Colon (tissue), 2 donors: ENCODE measurements around the gene FTL.

Experiments
- FAIRE-seq: peaks from 2 replicates; lab custom pipeline; 2012; peaks lifted over from hg19 to GRCh38; lab: Jason Lieb, UNC
- donor health status: control.
- donor health status: control.

Gene FTL

GRCh38 chr19:48946463-48947257, 18.4 kb upstream of the FTL start:
- no peak for FAIRE-seq

GRCh38 chr19:48947258-48947542, 17.9 kb upstream of the FTL start:
- FAIRE-seq: no peak

GRCh38 chr19:48950159-48950558, 14.9 kb upstream of the FTL start:
- no peak for FAIRE-seq

GRCh38 chr19:48950830-48951519, 14.1 kb upstream of the FTL start:
- no peak for FAIRE-seq

GRCh38 chr19:48953141-48953540, 12.0 kb upstream of the FTL start:
- no peak for FAIRE-seq

- no peak for FAIRE-seq
Observed at GRCh38 chr19:48953990-48954594, 11.0 kb upstream of the FTL start.

- FAIRE-seq: no peak
Observed at GRCh38 chr19:48954595-48955307, 10.4 kb upstream of the FTL start, which contains the start of gene BAX. BAX (plus strand) TSS chr19:48954875; CDS start chr19:48954929, 54 bp downstream.

- FAIRE-seq: no peak
Observed at GRCh38 chr19:48955308-48955958, 9.7 kb upstream of the FTL start.

GRCh38 chr19:48958006-48958405, 7.1 kb upstream of the FTL start:
- no peak for FAIRE-seq

GRCh38 chr19:48959341-48960239, 5.5 kb upstream of the FTL start:
- no peak for FAIRE-seq

GRCh38 chr19:48961051-48961649, 4.0 kb upstream of the FTL start:
- no peak for FAIRE-seq

- FAIRE-seq: no peak
Observed at GRCh38 chr19:48961673-48962028, 3.5 kb upstream of the FTL start.

GRCh38 chr19:48962029-48962848, 2.9 kb upstream of the FTL start:
- FAIRE-seq: no peak

- no peak for FAIRE-seq
Observed at GRCh38 chr19:48962849-48963165, 2.3 kb upstream of the FTL start.

- no peak for FAIRE-seq
Observed at GRCh38 chr19:48963371-48964204, 1.5 kb upstream of the FTL start.

GRCh38 chr19:48964205-48965039, 687 bp upstream of the FTL start:
- FAIRE-seq: no peak

- no peak for FAIRE-seq
Observed at GRCh38 chr19:48965806-48966540, 864 bp downstream of the FTL start.
